Stimulated activated CD4-positive, alpha-beta T cell treated with anti-CD3 and anti-CD28 coated beads, Interleukin-1b, Interleukin-23, amount 100 ng/mL, for 4 hours (primary cell): ENCODE results near the gene SNCG.
"Not testable (repeated sequence)": the region's sequence is repeated elsewhere in the genome, so short reads cannot be mapped to it uniquely, and the experiment has no call there.

Experiments
- DNase-seq, 2 donors: peaks; one replicate each; pipeline ENCODE4 v3.0.0-alpha.2; 2020; ENCODE audit warnings: low read depth in 2 of 2

The SNCG gene

DNA sequence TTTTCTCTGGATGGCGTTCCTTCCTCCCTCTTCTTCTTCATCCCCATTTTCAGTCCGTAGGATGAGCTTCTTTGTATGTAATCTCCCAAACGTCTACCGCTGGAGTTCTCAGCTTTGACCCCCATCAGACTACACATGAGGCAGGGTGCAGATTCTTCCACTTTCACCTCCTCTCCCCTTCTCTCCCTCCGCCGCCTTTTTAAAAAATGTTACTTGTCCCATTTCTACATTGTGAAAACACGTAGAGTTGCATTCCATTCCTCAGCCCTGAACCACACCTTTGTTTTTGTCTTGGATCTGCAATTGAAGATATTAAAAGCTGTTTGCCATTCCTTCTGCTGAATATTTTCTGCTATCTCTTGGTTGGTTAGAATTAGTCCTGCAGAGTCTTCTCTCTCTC, 16.1 kb downstream of the SNCG start:
- no peak for DNase-seq

DNA sequence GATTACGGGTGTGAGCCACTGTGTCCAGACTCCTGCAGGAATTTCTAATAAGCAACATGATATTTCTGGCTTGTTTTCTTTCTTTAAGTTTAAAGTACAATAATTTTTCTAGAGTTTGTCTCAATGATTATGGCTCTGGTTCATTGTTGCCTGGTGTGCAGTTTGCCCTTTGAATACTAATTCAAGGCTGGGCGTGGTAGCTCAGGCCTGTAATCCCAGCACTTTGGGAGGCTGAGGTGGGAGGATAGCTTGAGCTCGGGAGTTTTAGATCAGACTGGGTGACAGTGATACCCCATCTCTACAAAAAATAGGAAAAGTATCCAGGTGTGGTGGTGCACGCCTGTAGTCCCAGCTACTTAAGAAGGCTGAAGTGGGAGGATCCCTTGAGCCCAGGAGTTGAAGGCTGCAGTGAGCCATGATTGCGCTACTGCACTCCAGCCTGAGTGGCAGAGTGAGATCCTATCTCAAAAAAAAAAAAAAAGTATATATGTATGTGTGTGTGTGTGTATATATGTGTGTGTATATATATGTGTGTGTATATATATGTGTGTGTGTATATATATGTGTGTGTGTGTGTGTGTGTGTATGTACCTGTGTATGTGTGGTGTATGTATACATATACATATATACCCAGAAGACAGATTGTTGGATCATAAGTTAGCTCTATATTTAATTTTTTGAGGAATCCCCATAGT, 18.1 kb downstream of the SNCG start:
- no peak for DNase-seq

DNA sequence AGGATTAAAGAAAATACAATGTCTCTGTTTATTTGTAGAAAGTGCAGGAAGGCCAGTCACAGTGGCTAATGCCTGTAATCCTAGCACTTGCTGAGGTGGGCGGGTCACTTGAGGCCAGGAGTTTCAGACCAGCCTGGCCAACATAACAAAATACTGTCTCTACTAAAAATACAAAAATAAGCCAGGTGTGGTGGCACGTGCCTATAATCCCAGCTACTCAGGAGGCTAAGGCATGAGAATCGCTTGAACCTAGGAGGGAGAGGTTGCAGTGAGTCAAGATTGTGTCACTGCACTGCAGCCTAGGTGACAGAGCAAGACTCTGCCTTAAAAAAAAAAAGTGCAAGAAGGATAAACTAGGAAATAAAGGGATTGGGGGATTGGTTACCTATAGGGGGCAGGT, 20.1 kb downstream of the SNCG start:
- DNase-seq: not testable (repeated sequence)

DNA sequence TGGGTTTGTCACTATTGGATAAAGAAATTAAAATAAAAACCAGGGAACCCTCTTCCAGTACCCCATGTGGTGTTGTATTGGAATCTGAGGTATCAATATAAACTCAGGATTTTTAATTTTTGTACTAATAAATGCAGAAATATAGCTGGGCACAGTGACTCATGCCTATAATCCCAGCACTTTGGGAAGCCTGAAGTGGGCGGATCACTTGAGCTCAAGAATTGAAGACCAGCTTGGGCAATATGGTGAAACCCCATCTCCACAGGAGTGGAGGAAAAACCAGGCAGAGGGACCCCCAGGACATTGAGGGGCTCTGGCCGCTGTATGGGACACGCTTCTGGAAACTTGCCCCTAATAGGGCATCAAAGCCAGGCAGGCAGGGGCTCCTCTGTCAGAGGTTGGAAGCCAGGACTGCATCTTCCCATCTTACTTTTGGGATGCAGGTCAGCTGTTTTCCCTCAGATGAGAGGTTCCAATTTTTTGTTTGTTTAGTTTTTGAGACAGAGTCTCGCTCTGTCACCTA, 21.0 kb downstream of the SNCG start:
- no peak for DNase-seq

DNA sequence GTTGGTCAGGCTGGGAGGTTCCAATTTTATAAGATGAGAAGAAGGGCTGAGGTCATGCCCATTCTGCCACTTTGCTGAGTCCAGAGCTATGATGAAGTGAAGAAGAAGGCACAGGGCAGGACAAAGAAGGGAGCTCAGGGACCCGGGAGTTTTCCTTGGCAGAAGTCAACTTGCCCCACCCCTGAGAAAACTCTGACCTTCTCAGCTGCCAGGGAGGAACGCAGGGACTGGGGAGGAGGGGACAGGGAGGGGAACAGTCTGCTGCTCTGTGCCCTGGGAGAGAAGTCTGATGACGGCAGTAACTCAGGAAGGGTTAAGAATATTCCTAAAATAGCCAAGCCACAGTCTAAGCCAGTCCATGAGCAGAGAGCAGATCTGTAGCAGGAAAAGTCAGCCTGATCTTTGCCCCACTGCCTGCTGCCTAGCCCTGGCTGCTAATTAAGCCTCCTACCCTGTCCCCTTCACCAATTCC, 21.6 kb downstream of the SNCG start:
- no peak for DNase-seq

DNA sequence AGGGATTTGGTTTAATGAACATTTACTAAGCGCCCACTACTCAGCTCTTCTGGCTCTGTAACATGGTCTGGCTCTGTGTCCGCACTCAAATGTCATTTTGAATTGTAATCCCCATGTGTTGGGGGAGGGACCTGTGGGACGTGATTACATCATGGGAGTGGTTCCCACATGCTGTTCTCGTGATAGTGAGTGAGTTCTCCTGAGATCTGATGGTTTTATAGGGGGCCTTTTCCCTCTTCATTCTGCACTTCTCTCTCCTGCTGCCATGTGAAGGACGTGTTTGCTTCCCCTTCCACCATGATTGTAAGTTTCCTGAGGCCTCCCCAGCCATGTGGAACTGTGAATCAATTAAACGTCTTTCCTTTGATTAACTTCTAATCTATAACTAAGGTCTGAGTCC, 22.6 kb downstream of the SNCG start:
- DNase-seq: not testable (repeated sequence)

DNA sequence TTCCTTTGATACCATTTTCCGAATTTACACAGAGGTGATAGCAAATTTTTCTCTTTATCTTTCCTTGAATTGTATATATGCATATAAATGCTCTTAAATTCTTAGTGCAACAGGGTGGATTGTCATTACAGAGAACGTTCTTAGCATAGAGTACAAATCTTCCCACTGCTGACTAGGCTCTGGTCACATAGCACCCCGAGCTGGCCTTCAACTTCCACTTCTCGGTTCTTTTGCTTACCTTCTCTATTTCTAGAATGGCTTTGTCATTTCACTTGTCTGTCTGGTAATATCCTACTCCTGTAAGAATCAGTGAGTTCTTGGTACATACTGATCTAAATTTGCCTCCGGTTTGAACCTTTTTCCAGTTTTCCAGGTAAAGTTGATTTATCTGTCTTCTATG, 23.3 kb downstream of the SNCG start:
- DNase-seq: no peak

DNA sequence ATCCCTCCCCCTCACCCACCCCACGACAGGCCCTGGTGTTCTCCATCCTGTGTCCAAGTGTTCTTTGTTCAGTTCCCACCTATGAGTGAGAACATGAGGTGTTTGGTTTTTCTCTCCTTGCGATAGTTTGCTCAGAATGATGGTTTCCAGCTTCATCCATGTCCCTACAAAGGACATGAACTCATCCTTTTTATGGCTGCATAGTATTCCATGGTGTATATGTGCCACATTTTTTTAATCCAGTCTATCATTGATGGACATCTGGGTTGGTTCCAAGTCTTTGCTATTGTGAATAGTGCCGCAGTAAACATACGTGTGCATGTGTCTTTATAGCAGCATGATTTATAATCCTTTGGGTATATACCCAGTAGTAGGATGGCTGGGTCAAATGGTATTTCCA, 26.1 kb downstream of the SNCG start:
- not testable (repeated sequence) for DNase-seq

DNA sequence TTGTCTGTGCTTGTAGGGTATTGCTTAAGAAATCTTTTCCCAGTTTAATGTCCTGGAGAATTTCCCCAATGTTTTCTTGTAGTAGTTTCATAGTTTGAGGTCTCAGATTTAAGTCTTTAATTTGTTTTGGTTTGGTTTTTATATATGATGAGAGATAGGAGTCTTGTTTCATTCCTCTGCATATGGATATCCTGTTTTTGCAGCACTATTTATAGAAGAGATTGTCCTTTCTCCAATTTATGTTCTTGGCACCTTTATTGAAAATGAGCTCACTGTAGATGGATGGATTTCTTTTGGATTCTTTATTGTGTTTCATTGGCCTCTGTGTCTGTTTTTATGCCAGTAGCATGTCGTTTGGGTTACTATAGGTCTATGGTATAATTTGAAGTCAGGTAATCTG, 30.1 kb downstream of the SNCG start:
- DNase-seq: no peak

DNA sequence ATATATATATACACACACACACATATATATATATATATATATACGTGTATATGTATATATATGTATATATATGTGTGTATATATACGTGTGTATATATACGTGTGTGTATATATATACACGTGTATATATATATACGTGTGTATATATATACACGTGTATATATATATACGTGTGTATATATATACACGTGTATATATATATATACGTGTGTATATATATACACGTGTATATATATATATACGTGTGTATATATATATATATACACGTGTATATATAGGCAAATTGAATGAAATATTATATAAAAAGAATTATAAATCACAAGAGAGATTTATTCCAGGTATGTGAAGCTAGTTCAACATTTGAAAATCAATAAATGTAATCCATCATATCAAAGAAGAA, 33.0 kb downstream of the SNCG start:
- not testable (repeated sequence) for DNase-seq

DNA sequence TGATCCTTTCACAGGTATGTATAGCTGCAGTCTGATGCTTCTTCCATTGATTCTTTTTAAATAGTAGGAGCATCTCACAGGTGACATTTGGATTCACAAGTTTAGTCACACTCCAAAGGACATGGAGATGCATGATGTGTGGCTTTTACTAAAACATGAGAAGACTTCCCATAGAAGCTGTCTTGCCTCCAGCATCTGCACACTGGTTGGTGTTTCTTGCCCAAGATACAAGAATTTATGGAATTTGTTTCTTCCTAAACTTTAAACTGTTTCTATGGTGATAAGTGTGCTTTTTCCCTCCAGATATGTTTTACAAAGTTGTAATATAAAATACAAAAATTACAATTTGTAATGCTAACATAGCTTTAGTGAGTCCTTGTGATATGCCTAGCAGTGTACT, 34.1 kb downstream of the SNCG start:
- DNase-seq: no peak

DNA sequence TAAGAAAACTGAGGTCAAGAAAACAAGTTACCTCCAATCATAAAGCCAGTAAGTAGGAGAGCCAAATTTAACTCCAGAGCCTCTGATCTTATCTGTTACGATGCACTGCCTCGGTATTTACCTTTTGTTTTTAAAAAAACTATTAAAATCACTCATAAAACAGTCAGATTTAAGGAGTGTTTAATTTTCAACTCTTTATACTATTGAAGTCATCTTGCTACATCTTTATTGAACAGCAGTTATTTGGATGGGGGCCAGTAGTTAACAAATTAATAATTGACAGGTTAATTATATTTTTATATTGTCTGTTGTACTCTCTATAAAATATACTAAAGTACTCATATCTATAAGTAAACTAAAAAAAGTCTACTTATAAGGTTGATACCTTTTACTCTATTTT, 34.5 kb downstream of the SNCG start:
- DNase-seq: no peak

DNA sequence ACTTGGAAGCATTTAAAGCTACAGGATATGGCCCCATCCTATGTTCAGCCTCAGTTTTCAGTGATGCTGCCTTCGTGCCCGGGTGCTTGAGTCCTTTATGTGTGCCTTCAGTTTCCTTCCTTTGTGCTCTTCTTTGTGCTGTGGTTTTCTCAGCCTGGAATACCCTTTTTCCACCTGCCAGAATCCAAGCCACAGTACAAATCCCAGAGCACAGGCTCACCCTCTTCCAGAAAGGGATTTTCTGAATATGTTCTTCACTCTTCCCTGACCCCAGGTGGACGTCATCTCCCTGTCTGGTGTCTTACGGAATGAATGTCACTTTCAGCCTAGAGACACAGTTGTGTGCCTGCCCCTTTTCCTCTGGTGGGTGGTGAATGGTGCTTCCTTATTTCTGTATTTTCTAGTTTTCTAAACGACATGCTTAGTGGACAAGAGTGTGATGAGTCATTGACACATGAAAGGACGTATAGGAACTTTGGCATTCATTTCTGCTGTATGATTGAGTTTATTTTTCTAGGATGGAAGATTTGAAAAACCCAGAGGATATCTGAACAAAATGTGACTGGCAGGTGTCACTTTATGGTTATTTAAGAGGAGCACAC, 41.5 kb downstream of the SNCG start:
- not testable (repeated sequence) for DNase-seq

DNA sequence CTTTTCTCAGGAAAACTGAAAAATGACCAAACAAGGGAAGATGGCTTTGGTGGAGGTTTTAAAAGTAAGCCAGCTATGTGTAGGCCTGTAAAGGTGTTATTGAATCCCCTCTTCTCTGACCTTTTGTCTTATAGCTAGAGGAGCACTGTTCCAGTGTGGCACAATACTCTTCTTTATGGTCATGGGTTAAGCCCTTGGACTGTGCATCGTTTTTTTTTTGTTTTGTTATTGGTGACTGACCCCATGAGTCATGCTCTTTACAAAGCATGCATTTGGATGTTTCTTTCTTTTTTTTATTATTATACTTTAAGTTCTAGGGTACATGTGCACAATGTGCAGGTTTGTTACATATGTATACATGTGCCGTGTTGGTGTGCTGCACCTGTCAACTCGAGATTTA, 42.1 kb downstream of the SNCG start:
- no peak for DNase-seq

DNA sequence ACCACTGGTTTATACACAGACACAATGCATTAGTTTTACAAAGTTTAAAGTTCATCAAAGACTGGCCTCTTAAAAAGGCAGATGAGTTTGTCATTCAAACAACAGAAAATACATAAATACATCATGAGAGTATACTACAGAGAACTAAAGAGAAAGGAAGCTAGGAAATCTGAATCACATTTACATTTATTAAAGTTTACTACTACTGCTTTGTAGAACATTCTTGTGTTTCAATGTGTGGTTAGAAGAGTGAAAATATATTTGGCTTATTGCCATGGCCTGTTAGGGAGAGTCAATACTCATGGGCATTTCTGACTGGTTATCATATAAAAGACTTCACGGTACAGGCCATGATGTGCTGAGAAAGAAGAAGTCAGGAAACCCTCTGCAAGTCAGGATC, 48.7 kb downstream of the SNCG start:
- not testable (repeated sequence) for DNase-seq

DNA sequence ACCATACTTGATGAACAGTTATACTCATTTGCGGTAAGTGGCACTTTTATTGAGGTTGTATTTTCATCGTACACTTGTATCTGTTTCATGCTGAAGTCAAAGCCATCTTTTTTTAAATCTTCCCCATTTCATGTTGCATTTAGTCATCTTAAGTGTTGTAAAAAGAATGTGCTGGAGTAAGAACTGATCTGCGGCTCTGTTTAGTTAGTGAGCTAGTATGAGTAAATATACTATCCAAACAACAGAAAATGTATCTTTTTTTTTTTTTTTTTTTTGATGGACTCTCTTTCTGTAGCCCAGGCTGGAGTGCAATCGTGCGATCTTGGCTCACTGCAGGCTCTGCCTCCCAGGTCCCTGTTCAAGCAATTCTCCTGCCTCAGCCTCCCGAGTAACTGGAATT, 49.3 kb downstream of the SNCG start:
- DNase-seq: not testable (repeated sequence)

DNA sequence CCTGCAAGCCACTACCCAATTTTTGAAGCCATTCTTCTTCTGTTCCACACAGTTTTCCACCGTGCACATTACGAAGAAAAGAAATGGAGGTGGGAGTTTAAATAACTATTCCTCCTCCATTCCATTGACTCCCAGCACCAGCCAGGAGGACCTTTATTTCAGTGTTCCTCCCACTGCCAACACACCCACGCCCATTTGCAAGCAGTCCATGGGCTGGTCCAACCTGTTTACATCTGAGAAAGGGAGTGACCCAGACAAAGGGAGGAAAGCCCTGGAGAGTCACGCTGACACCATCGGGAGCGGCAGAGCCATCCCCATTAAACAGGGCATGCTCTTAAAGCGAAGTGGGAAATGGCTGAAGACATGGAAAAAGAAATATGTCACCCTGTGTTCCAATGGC, 49.9 kb downstream of the SNCG start:
- not testable (repeated sequence) for DNase-seq

DNA sequence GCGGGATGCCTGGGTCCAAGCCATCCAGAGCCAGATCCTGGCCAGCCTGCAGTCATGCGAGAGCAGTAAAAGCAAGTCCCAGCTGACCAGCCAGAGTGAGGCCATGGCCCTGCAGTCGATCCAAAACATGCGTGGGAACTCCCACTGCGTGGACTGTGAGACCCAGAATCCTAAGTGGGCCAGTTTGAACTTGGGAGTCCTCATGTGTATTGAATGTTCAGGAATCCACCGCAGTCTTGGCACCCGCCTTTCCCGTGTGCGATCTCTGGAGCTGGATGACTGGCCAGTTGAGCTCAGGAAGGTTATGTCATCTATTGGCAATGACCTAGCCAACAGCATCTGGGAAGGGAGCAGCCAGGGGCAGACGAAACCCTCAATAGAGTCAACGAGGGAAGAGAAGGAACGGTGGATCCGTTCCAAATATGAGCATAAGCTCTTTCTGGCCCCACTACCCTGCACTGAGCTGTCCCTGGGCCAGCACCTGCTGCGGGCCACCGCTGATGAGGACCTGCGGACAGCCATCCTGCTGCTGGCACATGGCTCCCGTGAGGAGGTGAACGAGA, 50.8 kb downstream of the SNCG start:
- DNase-seq: not testable (repeated sequence)
